Fibroblast of lung (primary cell): ENCODE results near the gene KDM2A. TPM values are rescaled to one million over a fixed set of nuclear protein-coding genes. Genes with fewer than 3 reads are reported as not detected.
A peak's percentile ranks its signal among the peaks of the same experiment; 100 is the strongest.

Source experiments
- DNase-seq, 2 donors: peaks; one replicate each; pipeline versions ENCODE4 v3.0.0 to v3.0.0-alpha.2; 2010; ENCODE audit warnings: low read depth in 2 of 2
- H2AFZ ChIP-seq: 2 replicates; pipeline ENCODE4 v1.5.1; 2012; ENCODE audit warnings: low read length, control low read depth, inconsistent platforms
- H3K27ac ChIP-seq: 2 replicates; pipeline ENCODE4 v1.5.1; 2011; ENCODE audit warnings: low read length, control low read depth; ENCODE audit not compliant: insufficient read depth
- H3K27me3 ChIP-seq: 2 replicates; pipeline ENCODE4 v1.5.1; 2011; ENCODE audit warnings: mild to moderate bottlenecking, low read length; ENCODE audit not compliant: control insufficient read depth, insufficient read depth
- H3K36me3 ChIP-seq: 2 replicates; pipeline ENCODE4 v1.5.1; 2011; ENCODE audit warnings: low read length; ENCODE audit not compliant: control insufficient read depth, insufficient read depth
- H3K4me1 ChIP-seq: 2 replicates; pipeline ENCODE4 v1.5.1; 2011; ENCODE audit warnings: low read length; ENCODE audit not compliant: control insufficient read depth, insufficient read depth; ENCODE audit errors: extremely low read depth
- H3K4me2 ChIP-seq: 2 replicates; pipeline ENCODE4 v1.5.1; 2011; ENCODE audit warnings: low read length, control low read depth; ENCODE audit not compliant: insufficient read depth; ENCODE audit errors: extremely low read depth
- H3K4me3 ChIP-seq, 4 experiments: fragments of 200-600 bp in 1 of 4; sonication (generic) in 1 of 4; replicated peaks in 1 of 4; 2 replicates each; pipeline ENCODE4 v1.5.1; 2011 to 2016; ENCODE audit warnings: low read length in 4 of 4, low read depth in 3 of 4, mild to moderate bottlenecking in 3 of 4, control low read depth in 2 of 4, inconsistent platforms in 1 of 4, mixed read lengths in 1 of 4; ENCODE audit not compliant: insufficient read depth in 1 of 4; ENCODE audit errors: control extremely low read depth in 1 of 4
- H3K79me2 ChIP-seq: 2 replicates; pipeline ENCODE4 v1.5.1; 2012; ENCODE audit warnings: mild to moderate bottlenecking, low read length, inconsistent platforms; ENCODE audit not compliant: control insufficient read depth, insufficient read depth
- H3K9ac ChIP-seq: 2 replicates; pipeline ENCODE4 v1.5.1; 2011; ENCODE audit warnings: mild to moderate bottlenecking, low read length, control low read depth; ENCODE audit not compliant: insufficient read depth
- H3K9me3 ChIP-seq: 2 replicates; pipeline ENCODE4 v1.5.1; 2012; ENCODE audit warnings: low read depth, low read length; ENCODE audit not compliant: control insufficient read depth, insufficient read depth
- H4K20me1 ChIP-seq: 2 replicates; pipeline ENCODE4 v1.5.1; 2011; ENCODE audit warnings: low read length; ENCODE audit not compliant: control insufficient read depth, insufficient read depth; ENCODE audit errors: extremely low read depth
- CTCF ChIP-seq, 2 donors: IDR thresholded peaks in 1 of 2; conservative IDR thresholded peaks in 1 of 2; 1 replicate in 1 of 2; 2 replicates in 1 of 2; pipeline ENCODE4 v1.5.1; 2011 to 2012; ENCODE audit warnings: low read length in 2 of 2, control low read depth in 1 of 2, inconsistent platforms in 1 of 2, low read depth in 1 of 2, mild to moderate bottlenecking in 1 of 2
- EZH2 ChIP-seq: IDR thresholded peaks from 2 replicates; pipeline ENCODE4 v1.5.1; 2012; ENCODE audit warnings: low read length, control low read depth, mild to moderate bottlenecking; ENCODE audit errors: missing control alignments
- polyA plus RNA-seq, 2 donors: library from polyadenylated mRNA; depleted of rRNA in 1 of 2; stranded (reverse) in 1 of 2; unstranded in 1 of 2; fragments of >200 nt; gene quantifications; 2 replicates each; pipeline ENCODE4 v1.2.1, GENCODE V29; 2011 to 2012; ENCODE audit warnings: missing spikeins in 1 of 2
- total RNA-seq: library from RNA; depleted of rRNA; stranded (reverse); fragments of >200 nt; gene quantifications from 2 replicates; pipeline ENCODE4 v1.2.1, GENCODE V29; 2014

Gene KDM2A
- total and polyA plus RNA-seq, 2 donors (not counting 1 experiment from before 2014, with no cell fraction given), result 36.4 to 42.6 TPM

DNA sequence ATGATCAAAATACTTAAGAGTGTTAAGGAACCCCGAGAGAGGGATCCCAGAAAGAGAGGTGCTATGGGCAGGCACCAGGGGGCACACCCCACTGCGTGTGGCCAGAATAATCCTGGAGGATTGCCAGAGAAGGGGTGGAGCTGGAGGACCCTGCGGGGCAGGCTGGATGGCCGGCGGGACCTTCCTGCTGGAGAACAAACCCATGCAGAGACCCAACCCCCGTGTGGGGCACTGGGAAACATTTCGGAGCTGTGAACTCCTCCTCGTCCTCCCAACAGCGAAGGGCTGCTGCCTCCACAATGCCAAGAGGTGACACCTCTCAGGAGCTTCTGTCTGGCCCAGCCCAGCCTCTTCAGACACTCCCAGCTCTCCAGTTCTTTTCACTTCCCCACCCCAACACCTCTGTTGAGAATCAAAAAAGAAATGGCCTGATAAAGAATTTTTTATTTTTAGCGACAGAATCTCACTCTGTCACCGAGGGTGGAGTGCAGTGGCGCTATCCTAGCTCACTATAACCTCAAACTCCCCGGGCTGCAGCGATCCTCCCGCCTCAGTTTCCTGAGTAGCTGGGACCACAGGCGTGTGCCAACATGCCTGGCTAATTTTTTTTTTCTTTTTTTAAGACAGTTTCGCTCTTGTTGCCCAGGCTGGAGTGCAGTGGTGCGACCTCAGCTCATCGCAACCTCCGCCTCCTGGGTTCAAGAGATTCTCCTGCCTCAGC, 36.8 kb upstream of the KDM2A start:
- Histone ChIP-seq H3K79me2 (no peaks in the 10 kb centered on the region), H2AFZ (no peak overlapping the region), H3K4me3 (no peak overlapping the region), H3K4me1 (peaks cover 3% of the 10 kb centered on the region), H3K36me3 (no peaks in the 10 kb centered on the region), H4K20me1 (no peaks in the 10 kb centered on the region), H3K4me2 (peak overlapping the region; percentile 35), H3K27ac (no peak overlapping the region), H3K27me3 (no peaks in the 10 kb centered on the region), H3K9ac (no peak overlapping the region), H3K9me3 (no peaks in the 10 kb centered on the region)
- peak in 1 of 2 donors; percentile 25 for DNase-seq
- TF ChIP-seq EZH2 (no peak), CTCF (conservative IDR thresholded peaks at IDR 0.05 in 1 of 2, IDR thresholded peaks at IDR 0.05 in 1 of 2; ENCODE audit: low read depth in 1 of 2, low read length in 2 of 2) (no peak)

GRCh38 chr11:67083786-67084366, 35.2 kb upstream of the KDM2A start:
- H3K9ac ChIP-seq, result no peak overlapping the region
- no peak for DNase-seq
- no peaks in the 10 kb centered on the region for H3K9me3 ChIP-seq
- no peak overlapping the region for H3K4me3 ChIP-seq
- no peaks in the 10 kb centered on the region for H3K79me2 ChIP-seq
- H4K20me1 ChIP-seq, result no peaks in the 10 kb centered on the region
- no peaks in the 10 kb centered on the region for H3K4me1 ChIP-seq
- H2AFZ ChIP-seq, result no peak overlapping the region
- TF ChIP-seq CTCF (conservative IDR thresholded peaks at IDR 0.05 in 1 of 2, IDR thresholded peaks at IDR 0.05 in 1 of 2; ENCODE audit: low read depth in 1 of 2, low read length in 2 of 2), result no peak
- TF ChIP-seq EZH2, result no peak
- H3K36me3 ChIP-seq, result no peaks in the 10 kb centered on the region
- H3K27me3 ChIP-seq, result no peaks in the 10 kb centered on the region
- no peak overlapping the region for H3K27ac ChIP-seq
- no peak overlapping the region for H3K4me2 ChIP-seq

DNA sequence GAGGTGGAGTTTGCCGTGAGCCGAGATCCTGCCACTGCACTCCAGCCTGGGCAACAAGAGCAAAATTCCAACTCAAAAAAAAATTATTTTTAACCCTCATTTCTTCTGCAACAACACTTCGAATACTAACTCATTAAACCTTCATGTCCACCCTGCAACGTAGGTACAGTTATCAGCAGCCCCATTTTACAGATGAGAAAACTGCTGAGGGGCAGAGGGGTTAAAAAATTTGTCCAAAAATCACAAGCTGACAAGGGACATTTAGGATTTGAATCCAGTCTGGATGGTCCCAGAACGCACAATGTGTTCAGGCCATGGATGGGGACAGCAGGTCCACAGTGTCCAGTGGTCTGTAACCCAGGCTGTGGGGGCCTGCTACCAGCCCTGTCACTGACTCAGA, 33.4 kb upstream of the KDM2A start:
- Histone ChIP-seq H4K20me1 (no peaks in the 10 kb centered on the region), H3K9me3 (no peaks in the 10 kb centered on the region), H3K4me2 (no peak overlapping the region), H3K27ac (no peak overlapping the region), H3K4me1 (no peaks in the 10 kb centered on the region), H3K36me3 (no peaks in the 10 kb centered on the region), H3K9ac (no peak overlapping the region), H3K79me2 (no peaks in the 10 kb centered on the region), H2AFZ (no peak overlapping the region), H3K27me3 (no peaks in the 10 kb centered on the region), H3K4me3 (no peak overlapping the region)
- TF ChIP-seq CTCF (conservative IDR thresholded peaks at IDR 0.05 in 1 of 2, IDR thresholded peaks at IDR 0.05 in 1 of 2; ENCODE audit: low read depth in 1 of 2, low read length in 2 of 2) (no peak), EZH2 (no peak)
- no peak for DNase-seq
